HG02938 (cell line): ENCODE measurements around the gene IQCK.

Experiments used
- ATAC-seq: cut with Tn5 transposase; IDR thresholded peaks from one replicate; pipeline ENCODE4 v1.9.1; 2021; ENCODE audit warnings: mild to moderate bottlenecking, moderate library complexity; ENCODE audit not compliant: unreplicated experiment

The IQCK gene

GRCh38 chr16:19698480-19699465 lies 19.3 kb upstream of the IQCK start:
- ATAC-seq: no peak

- ATAC-seq: no peak
Observed at GRCh38 chr16:19699472-19699871, 18.6 kb upstream of the IQCK start.

DNA sequence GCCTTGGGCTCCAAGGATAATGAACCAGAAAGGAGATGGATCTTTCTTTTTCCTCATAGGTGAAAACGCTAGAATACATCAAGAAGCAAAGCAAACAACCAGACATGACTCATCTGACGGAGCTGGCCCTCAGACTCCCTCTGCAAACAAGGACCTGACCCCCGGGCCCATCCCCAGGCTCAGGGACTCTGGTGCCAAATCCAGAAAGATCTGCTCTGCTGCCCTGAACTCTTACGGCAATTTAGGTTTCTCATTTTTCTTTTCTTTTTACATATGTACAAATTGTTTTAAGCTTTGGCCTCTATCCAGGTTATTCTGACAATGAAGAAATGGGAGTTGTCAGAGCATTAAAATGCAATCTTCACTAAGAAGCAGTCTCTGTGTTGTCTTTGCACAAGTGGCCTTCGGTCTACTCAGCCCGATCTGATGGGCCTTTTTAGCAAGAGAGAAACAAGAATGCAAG lies 17.7 kb upstream of the IQCK start:
- ATAC-seq: no peak

DNA sequence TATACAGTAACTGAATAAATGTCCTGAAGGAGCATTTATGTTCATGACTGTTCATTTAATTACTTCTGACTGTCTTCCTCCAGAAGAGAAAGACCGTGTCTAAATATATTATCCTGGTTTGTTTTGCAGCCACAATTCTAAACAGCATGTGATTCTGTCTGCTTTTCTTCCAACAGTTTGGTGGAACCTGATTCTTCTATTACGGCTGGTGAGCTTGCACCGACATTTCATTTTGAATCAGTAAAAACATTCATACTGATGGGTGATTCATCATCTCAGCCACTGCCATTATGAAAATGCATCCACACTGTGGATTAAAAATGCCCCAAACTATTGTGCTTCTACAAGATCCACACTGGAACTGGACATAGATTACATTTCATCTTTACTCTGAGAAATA lies 17.0 kb upstream of the IQCK start:
- no peak for ATAC-seq

- no peak for ATAC-seq
Observed at GRCh38 chr16:19703172-19703889, 14.7 kb upstream of the IQCK start.

DNA sequence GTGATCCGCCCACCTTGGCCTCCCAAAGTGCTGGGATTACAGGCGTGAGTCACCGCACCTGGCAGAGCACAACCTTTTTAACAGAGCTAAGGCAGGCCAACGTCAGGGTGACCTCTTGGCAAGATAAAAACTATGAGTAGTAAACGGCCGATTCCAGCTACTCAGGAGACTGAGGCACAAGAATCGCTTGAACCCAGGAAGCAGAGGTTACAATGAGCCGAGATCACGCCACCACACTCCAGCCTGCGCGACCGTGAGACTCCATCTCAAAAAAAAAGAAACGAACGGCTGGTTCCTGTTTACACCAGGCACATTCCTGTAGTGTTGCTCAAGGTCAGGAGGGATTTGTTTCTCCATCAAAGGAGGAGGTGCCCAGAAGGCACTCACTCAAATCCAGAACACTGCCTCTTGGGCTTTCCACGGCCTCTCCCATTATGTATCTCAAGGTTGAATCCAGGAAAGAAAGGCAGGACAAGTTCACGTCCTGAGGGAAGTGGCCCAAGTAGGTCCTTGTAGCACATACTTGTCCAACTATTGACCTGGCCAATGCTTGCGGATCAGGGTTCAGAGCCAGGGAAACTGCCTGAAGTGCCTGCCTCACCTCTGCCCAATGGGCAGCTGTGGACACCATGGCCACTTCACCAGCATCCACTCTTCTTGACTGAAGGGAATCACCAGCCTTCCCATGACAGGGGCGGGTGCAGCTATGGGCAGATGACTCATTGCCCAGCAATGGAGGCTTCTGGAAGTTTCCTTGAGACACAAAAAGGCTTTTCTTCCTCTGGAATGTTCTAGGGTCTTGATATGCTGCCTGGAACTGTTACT lies 13.5 kb upstream of the IQCK start:
- no peak for ATAC-seq

DNA sequence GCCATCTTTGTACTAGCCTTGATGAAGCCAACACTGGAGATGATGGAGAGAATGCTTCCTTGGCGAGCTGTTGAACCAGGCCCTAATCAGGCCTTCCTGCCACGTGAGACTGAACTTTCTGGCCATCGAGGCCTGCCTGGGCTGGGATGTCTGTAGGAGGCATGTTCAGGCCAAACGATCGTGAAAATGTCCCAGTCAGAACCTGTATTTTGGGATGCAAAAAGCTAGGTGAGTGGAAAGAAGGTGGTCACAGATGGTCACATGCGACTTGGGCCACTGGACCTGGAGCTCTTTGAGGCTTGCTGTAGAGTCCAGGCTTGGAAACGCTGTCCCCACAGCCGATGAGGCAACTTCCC lies 12.9 kb upstream of the IQCK start:
- no peak for ATAC-seq

DNA sequence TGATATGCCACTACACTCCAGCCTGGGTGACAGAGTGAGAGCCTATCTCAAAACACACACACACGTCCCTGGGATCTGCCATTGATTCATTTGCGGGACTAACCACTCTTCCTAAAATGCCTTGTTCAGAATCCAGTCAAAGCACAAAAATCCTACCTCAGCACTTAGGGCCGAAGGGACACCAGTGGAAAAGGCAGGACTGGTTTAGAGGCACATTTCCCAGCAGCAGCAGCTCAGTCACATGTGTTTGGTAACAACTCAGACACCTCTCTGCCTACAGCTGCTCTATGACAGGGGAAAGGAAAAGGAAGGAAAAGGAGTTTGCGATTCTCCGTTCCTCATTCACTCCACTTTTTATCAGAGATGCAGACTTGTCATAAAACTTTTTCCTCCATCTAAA lies 12.2 kb upstream of the IQCK start:
- ATAC-seq: no peak

DNA sequence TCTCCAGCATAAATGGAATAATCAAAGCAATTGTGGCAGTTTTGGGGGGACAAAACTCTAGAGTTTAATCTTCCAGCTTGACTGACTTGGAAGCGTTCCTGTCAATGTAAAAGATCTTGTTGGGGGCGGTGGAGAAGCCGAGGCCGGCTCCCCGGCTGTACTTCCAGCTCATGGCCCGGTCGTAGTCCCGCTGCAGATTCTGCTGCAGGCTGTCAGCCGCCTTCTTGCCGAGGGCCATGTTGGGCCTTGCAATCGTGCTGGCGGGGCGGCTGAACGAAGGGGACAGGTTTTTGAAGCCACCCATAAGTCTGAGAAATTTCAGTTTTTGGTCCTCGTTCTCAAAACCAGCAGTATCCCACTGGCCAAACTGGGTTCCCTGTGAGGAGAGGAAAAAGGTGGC lies 11.2 kb upstream of the IQCK start:
- no peak for ATAC-seq

DNA sequence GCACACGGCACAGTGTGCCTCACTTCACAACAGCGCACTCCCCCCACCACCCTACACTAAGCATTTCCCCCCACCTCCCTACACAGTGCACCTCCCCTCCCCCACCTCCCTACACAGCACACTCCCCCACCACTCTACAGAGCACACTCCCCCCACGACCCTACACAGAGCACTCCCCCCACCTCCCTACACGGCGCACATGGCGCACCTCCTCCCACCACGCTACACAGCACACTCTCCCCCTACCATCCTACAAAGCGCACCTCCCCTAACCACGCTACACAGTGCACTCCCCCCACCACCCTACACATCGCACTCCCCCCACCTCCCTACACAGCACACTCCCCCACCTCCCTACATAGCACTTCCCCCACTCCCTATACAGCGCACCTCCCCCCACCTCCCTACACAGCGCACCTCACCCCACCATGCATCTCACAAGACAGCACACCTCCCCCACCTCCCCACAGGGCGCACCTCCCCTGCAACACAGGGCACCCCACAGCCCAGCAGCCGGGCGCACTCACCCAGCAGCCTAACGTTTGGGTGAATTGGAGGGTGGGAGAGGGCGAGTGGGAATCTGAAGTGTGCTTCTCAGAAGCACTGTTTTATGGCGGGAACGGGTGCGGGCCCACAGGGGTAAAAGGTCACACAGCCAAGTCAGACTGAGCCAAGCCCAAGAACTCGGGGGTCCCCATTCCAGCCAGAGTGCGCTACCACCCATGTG lies 10.3 kb upstream of the IQCK start:
- ATAC-seq: no peak

DNA sequence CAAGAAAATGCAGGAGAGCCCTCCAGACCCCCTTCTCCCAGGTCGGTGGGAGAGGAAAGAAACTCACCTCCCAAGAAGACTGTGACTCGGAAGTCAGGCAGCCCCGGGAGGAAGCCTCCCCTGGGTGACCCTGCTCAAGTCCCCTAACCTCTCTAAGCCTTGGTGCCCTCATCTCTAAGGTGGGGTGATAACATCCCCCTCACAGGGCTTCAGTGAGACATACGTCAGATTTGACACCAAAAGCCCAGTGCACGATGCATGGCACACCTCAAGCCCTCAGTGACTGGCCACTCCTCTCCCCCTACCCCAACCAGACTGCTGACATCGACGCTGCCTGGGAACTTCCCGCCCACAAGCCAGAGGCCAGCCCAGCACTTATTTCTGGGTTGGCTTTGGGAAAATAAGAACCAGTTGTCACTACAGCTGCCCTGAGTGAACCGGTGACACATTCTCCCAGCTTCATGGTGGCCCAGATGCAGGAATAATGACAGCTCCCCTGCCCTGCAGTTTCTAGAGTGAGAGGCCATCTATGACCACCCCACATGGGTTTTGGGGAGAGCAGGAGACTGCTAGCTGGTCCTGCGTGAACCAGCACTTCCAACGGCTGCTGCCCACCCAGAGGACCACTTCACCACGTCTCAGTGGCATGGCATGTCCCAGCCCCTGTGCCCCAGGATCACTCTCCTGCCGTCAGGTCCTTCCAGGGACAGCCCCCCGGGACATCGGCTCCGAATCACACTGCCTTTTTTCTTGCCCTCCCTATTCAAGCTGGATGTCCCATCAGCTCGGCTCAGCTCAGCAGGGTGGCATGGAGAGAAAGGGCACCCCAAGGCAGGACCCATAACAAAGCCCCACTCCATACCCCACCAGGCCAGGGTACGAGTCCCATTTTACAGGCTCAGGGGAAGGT lies 9.5 kb upstream of the IQCK start:
- ATAC-seq: no peak

GRCh38 chr16:19709381-19710136 lies 8.5 kb upstream of the IQCK start:
- no peak for ATAC-seq

GRCh38 chr16:19710191-19710908 lies 7.7 kb upstream of the IQCK start:
- ATAC-seq: no peak

GRCh38 chr16:19710991-19711545 lies 7.0 kb upstream of the IQCK start:
- no peak for ATAC-seq

- ATAC-seq: no peak
Observed at GRCh38 chr16:19711643-19712042, 6.4 kb upstream of the IQCK start.

DNA sequence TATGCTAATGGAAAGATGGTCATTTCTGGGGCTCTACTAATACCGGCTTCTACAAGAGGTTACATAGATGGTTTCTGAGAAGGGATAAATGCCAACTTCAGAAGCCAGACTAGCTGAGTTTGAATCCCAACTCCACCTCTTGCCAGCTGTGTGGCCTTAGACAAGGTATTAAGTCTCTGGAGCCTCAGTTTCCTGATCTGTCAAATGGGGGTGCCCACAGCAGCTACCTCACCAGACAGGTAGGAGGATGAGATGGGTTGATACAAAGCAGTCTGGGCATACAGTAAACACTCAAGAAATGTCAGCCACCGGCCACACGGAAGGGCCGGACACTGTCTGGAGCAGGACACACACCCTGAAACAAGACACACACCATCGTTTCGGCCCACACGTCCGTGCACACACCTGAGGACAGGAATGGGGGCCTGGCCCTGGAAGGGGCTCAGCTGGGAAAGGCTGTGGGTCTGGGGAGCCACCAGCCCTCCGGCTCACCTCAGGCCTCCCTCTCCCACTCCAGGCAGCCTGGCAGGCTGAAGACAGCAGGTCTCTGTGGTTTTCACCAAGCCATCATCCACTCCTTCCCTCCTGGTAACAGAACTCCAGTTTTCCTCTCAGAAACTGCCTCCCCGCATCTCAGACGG lies 5.5 kb upstream of the IQCK start:
- ATAC-seq: no peak

GRCh38 chr16:19713697-19714096 lies 4.4 kb upstream of the IQCK start:
- ATAC-seq: no peak
